GM18505 (cell line): ENCODE data around the gene CTBS.
A peak's percentile ranks its signal among the peaks of the same experiment; 100 is the strongest.

Experiments used
- ATAC-seq: cut with Tn5 transposase; IDR thresholded peaks from one replicate; pipeline ENCODE4 v1.9.1; 2021; ENCODE audit not compliant: unreplicated experiment
- POLR2A ChIP-seq: IDR thresholded peaks from 4 replicates; pipeline ENCODE4 v1.6.1; 2011; ENCODE audit warnings: borderline replicate concordance; ENCODE audit not compliant: insufficient read depth, insufficient read length; ENCODE audit errors: extremely low read depth

CTBS gene, protein sequence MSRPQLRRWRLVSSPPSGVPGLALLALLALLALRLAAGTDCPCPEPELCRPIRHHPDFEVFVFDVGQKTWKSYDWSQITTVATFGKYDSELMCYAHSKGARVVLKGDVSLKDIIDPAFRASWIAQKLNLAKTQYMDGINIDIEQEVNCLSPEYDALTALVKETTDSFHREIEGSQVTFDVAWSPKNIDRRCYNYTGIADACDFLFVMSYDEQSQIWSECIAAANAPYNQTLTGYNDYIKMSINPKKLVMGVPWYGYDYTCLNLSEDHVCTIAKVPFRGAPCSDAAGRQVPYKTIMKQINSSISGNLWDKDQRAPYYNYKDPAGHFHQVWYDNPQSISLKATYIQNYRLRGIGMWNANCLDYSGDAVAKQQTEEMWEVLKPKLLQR

DNA sequence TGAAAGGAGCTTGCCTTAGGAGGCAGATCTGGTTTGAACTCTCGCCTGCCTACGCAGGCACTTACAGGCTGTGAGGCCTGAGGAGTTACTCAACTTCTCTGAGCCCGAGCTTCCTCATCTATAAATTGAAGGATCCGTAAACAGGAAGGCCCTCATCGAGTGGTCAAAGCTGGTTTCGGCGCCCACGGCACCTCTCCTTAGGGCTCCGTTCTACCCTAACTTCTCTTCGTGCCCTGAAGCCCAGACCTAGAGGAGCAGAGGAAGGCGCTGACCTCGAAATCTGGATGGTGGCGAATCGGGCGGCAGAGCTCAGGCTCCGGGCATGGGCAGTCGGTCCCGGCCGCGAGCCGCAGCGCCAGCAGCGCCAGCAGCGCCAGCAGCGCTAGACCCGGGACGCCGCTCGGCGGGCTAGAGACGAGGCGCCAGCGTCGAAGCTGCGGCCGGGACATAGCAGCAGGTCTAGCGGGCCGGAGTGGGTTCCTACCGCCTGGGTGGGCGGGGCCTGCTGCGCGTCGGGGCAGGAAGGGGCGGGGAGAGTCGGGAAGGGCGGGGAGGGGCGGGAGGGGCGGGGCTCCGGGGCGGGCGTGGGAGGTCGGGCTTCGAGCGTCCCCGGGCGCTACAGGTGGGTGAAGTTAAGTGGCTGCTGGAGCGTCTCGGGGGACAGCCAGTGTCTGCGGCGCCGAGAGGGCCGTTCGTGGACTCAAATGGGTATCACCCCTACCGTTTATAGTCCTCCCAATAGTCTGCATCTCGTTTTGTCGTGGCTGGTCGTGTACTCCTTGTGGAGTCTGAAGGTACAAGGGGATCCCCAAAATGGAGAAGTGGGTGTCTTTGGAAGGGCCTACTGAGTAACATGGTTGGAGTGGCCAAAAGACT is at the start of gene CTBS:
TSS of gene CTBS (minus strand) at position 474 of the 876 bp plus-strand sequence. CDS start at position 449, 25 bp downstream.
- ATAC-seq = peak; percentile 89
- TF ChIP-seq POLR2A = peak; percentile 98

DNA sequence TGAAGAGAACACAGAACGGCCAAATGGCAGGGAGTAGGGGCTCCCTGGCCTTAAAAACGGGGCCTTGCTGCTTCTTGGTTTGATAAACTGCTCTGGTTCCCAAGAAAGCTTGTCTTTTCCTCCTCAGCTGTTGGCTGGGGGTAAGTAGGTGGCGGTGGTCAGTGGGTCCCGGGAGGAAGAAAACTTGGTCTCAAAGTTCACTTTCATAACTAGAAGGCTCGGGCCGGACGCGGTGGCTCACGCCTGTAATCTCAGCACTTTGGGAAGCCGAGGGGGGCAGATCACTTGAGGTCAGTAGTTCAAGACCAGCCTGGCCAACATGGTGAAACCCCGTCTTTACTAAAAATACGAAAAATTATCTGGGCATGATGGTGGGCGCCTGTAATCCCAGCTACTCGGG is 47.3 kb upstream of the CTBS start:
- ATAC-seq = no peak
- no peak for TF ChIP-seq POLR2A

GRCh38 chr1:84620720-84621313 is 46.6 kb upstream of the CTBS start:
- no peak for TF ChIP-seq POLR2A
- peak; percentile 97 for ATAC-seq

DNA sequence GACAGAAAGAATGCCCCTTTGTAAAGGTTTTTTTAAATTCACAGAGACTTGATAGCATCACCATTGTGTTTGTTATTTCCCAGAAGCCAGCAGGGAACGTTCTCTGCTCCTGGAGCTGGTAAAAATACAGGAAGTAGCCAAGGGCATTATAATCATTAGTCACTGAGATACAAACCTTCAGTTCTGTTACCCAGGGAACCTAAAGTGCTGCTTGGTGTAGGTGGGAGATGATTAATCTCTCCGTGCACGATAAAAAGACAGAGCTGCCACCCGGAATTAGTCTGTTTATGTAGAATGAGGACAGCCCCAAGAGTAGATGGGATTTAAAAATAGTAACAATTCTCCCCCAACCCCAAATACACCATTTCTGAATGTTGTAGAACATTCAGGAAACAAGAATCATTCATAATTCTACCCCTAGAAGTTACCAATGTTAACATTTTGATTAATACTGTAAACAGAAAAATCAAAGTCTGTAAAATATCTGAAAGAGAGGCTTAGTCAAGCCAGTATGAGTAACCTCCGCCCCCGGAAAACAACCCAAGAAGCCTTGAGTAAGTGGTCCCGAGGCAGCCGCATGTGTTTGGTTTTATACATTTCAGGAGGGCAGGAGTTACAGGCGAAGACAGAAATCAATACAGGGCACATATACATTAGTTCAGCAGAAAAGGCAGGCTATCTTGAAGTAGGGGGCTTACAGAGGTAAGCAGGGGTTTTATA is 45.3 kb upstream of the CTBS start:
- ATAC-seq = no peak
- TF ChIP-seq POLR2A = no peak

GRCh38 chr1:84617349-84617748 is 43.1 kb upstream of the CTBS start:
- no peak for ATAC-seq
- TF ChIP-seq POLR2A = no peak

DNA sequence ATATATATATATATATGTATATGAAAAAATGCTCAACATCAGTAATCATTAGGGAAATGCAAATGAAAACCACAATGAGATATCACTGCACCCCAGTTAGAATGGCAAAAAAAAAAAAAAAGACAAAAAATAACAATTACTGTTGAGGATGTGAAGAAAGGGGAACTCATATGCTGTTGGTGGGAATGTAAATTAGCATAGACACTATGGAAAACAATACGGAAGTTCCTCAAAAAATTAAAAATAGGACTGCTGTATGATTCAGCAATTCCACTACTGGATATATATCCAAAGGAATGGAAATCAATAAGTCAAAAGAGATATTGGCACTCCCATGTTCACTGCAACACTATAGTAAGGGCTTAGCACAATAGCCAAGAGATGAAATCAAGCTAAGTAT is 41.5 kb upstream of the CTBS start:
- no peak for ATAC-seq
- TF ChIP-seq POLR2A = no peak

- TF ChIP-seq POLR2A = no peak
- ATAC-seq = no peak
Measured at GRCh38 chr1:84613887-84614286, 39.6 kb upstream of the CTBS start.

- ATAC-seq = no peak
- TF ChIP-seq POLR2A = no peak
Measured at GRCh38 chr1:84613026-84613425, 38.8 kb upstream of the CTBS start.

DNA sequence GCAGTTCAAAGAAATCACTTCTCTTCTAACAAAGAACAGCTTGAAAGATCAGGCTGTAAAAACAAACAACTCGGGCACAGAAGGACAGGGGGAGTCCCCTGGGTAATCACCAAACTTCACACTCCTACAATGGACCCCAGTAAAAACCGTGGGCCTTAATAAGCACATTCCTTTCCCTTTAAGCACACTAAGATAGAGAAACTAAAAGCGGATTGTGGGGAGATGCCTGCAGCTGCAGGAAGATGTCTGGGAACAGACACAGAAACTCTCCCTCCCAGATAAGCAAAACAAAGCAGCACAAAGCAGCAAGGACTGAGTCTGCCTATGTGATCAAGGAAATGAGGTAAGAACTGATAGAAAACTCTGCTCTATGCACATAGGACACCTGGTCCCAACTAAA is 37.6 kb upstream of the CTBS start:
- no peak for TF ChIP-seq POLR2A
- ATAC-seq = no peak

GRCh38 chr1:84611091-84611490 is 36.9 kb upstream of the CTBS start:
- no peak for ATAC-seq
- TF ChIP-seq POLR2A = no peak

DNA sequence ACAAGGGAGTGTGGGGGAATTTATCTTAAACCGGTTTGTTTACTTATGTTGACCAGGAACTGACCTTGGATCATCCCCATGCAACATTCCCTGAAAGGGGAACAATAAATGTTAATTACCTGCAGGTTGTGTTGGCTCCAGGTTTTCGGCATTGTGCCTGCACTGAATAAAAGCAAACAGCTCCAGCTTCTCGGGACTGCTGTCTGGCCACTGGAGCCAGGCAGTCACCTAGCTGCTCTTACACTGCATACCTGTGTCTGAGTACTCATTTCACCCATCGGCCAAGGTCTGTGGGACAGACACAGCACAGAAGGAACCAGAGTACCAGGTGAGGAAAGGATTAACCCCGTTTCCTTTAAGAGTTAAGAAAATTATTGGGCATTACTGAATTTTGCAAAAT is 32.7 kb upstream of the CTBS start:
- no peak for TF ChIP-seq POLR2A
- ATAC-seq = no peak

DNA sequence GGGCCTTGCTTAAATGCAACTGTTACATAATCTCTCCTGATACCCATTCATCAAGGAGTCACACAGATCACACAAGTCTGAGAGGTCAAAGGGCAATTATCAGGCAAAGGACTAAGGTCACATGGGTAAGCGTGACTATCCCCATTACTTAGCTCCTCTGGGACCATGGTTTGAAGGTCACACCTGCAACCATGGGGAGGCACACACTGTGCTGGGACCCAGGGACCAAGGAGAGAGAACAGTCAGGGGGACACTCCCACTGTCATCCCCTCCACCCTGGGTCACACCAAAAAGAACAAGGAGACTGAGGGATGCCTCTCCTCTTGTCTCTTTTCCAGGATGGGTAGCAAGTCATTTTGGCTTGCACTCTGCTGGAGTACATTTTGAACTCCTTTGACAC is 30.9 kb upstream of the CTBS start:
- no peak for ATAC-seq

GRCh38 chr1:84603941-84604830 is 29.9 kb upstream of the CTBS start:
- TF ChIP-seq POLR2A = no peak
- no peak for ATAC-seq

More for the DNA sequence above, 30.9 kb upstream of the CTBS start:
- no peak for TF ChIP-seq POLR2A

DNA sequence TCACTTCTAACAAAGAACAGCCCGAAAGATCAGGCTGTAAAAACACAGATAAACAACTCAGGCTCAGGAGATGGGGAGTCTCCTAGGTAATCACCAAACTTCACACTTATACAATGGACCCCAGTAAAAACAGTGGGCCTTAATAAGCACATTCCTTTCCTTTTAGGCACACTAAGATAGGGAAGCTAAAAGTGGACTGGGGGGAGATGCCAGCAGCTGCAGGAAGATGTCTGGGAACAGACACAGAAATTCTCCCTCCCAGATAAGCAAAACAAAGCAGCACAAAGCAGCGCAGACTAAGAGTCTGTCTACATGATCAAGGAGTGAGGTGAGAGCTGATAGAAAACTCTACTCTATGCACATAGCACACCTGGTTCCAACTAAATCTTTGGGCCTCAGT is 29.0 kb upstream of the CTBS start:
- no peak for TF ChIP-seq POLR2A
- ATAC-seq = no peak
